HG02678 (cell line): Measurements from ENCODE around the gene SND1.

Experiments
- ATAC-seq: cut with Tn5 transposase; IDR thresholded peaks from one replicate; pipeline ENCODE4 v1.9.1; 2021; ENCODE audit warnings: mild to moderate bottlenecking, moderate library complexity; ENCODE audit not compliant: unreplicated experiment

The SND1 gene

DNA sequence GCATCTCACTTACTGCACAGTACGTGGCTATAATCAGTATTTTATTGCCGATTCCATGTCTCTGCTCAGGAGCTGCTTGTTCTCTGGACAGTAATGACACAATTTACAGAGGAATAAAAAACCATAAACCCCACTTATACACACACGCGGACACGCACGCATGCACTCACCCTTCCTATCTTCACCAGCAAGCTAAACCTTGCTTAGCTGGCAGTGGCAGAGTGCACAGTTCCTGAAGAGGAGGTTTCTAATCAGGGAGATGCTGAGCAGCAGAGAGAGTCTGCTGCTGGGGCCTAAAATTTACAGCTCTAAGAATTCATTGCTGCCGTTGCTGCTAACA, 66.3 kb downstream of the SND1 start:
- no peak for ATAC-seq

DNA sequence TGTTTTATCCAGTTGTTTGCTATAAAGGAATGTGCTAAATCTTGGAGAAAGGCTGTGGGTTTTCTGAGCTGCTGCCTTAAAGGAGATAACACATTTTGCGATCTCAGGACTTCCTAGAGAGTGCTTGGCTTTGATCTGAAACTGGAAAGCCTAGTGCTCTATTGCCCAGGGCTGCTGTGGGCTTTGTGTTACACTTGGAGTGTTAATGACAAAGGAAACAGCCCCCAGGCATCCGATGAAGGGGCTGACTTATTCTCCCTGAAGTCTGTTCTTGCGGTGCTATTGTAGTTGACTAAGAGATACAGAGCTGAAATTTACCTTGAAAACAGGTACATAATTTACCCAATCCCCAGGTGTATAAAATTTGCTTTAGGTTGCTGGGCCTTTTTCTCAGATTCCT, 74.5 kb downstream of the SND1 start:
- ATAC-seq: no peak

DNA sequence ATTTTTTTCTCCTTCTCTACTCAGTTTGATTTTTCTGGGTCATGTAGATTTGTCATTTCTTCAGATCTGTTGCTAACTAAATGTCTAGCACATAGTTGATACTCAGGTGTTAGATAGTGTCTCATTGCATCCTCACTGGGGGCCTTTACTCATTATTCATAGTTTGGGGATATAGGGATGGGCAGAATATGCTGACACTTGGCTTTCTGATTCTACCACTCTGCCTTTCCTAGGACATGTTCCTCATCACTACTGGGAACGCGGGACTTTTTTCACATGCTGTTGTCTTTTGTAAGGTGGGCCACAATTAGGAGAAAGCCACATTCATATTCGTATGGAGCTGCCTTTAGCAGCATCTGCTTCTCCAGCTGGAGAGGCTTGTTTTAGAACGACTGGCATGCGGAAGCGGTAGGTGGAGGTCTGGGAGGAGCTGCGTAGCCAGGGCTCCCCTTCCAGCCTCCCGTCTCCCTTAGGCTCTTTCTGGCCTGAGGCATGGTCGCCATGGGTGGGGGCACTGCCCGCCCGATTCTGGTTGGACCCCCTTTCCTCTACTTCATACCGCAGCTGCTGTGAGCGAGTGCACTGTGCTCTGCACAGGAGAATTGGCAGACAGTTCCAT, 78.8 kb downstream of the SND1 start:
- no peak for ATAC-seq

DNA sequence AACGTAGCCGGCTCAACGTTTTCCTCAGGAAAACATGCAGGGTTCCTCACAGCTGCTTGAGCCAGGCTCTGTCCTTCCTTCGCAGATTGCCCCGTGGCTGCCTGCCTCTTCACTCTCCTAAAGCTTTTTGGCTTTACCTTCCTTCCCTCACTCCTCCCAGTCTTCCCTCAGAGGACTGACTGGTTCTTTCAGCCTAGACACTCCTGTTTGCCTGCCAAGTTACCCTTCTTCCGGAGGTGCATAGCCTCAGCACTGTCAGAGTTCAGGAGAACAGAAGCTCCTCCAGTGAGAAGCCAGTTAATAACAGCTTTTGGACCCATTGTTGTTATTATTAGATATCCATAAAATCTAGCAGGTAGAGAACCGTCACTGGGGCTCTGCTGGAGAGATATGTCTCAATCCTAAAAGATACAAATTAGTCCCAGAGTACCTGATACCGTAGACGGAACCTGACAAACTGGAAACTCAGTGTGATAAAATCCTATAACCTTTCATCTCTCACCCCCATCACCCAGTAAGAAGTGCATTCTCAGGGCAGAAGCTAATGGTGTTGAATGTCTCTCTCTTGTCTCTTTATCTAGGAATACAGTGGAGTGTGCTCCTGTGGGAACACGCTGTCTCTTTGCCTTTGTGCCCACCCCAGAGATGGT, 79.6 kb downstream of the SND1 start:
- no peak for ATAC-seq

DNA sequence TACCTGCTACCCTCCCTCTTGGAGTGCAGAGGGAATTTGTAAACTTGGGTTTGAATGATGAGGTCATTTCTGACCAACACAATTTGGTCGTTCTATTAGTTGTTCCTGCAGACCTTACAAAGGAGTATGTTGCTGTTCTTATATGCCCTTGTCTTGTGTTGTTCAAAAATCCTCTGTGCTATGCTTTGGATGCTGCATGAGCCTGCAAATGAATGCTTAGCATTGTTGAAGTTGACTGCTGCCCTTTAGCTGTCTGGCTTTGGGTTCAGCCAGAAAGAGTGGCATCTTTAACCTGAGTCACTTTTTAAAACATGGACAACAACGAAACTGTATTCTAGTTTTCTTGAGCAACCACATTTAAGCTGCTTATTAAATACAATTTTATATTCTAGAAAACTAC, 80.3 kb downstream of the SND1 start:
- no peak for ATAC-seq

DNA sequence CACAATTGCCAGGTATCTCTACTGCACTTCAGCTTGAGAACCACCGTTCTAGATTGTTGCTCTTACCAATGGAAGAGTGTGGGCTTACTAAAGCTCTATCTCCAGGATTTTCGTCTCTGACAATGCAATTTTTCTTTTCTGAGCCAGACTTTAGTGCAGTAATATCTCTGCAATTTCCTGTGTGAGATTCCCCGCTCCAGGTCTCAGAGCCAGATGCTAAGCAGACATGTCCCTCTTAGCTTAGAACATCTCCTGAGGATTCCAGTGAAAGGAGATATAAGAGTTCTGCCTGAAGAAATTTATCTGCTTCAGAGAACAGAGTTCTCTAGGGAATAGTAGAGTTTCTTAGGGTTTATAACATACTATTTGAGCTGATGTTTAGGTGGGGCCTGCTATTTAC, 82.0 kb downstream of the SND1 start:
- ATAC-seq: no peak

DNA sequence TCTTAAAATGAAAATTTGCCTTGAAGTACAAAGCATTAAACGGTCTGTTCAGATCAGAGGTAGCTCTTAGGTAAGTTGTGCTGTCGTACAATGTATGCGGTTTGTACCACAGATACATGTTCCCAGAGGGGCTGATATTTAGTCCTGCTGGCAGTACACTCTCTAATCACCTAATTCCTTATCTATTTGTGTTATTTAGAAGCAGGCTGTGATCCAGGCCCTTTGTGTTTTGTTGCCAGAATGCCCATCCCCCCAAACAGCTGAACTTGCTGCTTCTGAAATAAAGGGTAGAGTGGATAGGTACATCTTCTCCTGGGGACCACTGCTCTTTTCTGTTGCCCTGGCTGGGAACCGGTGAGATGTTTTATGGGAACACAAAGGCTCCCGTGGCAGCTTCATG, 84.5 kb downstream of the SND1 start:
- ATAC-seq: no peak

DNA sequence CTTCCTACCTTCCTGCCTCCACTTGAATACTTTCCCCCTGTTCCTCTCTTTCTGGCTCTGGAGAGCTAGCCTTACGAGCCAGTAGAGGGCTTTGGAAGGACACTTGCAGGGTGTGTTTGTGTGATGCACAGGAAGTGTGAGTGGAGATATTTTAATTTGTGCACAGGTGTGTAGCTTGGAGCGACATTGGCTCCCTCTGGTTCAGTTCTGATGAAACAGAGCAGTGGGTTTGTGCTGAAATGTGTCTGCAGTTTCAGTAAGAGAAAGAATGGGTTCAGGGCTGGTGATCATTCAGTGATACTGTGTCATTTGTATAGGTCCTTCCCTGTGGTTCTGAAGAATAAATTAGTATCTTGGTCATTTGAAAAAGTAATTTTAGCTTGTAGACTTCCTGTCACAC, 86.9 kb downstream of the SND1 start:
- ATAC-seq: no peak

DNA sequence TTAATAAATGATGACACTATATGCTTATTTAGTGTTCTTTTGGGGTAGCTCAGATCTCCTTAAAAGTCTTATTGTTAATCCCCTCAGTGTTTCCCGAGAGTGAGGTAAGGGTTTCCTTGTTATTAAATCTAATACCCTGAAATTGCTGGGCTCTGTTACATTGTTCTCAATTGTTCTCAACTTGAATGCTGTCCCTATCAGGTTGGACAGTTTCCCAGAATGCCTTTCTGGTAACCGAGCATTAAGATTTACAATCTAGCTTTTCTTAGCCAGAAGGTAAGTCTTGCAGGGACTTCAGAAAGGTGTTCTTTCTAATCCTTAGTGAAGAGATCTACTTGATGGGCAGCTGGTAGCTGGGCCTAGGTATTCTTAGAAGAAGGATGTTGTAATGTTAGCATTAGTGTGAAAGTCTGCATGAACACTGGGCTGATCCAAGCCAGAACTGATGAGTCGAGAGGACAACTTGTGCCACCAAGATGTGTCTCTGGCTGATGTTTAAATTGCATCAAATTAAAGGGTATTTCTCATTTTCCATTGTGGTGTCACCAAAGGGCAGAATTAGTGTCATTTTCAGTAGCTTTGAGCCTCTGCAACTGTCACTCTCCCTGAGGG, 89.9 kb downstream of the SND1 start:
- no peak for ATAC-seq

DNA sequence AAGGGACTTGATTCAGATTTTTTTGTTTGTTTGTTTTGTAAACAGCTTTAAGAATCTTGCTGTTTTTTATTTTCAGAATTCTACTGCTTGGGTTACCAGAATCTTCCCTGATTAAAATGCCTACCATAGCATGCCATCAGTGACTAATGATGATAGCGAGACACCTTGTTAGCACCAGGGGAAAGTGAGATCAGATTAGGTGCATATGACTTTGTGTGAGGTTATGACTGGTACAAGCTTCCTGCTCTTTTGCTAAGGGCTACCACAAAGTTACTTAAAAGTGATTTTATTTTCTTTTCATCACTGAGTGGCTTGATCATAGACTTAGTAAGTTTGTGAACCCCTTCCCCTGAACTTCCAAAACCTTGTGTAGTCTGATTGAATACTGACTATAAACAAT, 93.5 kb downstream of the SND1 start:
- no peak for ATAC-seq

DNA sequence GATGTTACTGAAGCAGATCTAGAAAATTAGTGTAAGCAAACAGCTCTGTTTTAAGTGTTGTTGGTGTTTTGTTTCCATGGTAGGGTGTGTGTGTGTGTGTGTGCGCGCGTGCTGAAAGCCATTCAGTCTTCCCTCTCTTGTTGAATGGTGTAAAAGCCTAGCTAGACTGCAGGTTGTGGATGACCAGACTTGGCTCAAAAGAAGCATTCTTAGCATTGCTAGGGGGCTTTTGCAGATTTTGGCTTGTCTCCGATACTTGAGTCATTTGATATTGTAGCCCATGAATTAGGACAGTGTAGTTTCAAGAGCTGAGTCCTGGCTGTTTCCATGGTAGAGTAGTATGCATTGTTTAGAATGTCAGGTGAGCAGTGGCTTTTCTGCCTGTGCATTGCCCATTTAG, 99.1 kb downstream of the SND1 start:
- ATAC-seq: no peak

DNA sequence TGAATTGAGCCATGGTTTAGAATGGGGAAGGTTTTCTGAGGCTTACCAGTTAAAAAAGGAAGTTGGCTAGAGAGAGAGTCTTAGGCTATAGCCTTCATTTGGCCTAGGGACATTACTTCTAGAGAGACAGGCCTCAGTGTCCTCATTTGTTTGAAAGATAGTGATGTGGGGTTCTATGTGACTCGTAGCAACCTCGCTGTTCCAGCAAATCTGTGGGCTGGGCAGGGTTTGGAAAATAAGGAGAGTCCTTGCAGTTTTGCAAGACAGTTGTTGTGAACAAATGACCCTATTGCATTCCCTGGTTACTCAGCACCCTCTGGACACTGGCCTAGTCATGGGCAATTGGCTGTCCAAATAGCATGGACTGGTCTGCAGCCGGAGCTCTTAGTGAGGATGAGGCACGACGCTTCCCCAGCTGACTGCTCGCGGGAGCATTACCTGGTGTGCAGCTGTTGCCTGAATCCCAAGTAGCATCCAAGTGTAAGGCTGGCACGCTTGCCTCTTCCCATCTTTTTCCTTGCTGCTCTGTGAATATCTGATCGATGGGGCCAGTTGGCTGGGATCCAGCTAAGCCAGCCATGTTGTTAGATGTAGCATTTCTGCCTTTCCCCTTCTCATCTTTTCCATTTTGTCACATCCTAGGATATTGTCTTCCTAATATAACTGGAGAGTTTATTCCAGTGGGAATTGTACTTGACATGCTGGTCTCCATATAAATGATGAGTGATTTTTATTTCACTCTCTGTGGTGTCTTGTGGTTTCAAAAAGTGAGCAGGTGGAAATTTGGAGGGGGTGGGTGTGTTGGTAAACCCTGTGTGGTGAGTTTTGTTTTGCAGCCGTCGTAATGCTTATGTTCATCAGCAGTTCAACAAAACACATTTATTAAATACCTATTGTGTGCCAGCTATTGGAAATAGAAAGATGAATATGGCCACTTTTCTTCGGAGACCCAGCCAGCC, 99.8 kb downstream of the SND1 start:
- no peak for ATAC-seq

DNA sequence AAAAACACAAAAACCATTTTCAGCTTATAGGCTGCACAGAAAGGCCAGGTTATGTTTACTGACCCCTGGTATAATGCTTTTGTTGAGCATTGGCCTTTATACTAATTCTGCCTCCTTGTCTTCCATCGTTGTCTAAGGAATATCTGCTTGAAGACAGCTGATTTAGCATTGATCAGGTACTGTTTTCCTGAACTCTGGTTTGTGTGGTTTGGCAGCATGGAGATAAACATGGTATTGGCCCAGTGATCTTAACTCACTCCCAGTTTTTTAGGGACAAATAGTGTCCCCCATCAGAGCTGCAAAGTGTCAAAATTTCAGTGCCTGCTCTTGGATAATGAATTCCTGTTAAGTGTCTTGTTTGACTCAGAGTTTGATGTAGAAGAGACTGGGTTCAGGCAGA, 100.8 kb downstream of the SND1 start:
- no peak for ATAC-seq

DNA sequence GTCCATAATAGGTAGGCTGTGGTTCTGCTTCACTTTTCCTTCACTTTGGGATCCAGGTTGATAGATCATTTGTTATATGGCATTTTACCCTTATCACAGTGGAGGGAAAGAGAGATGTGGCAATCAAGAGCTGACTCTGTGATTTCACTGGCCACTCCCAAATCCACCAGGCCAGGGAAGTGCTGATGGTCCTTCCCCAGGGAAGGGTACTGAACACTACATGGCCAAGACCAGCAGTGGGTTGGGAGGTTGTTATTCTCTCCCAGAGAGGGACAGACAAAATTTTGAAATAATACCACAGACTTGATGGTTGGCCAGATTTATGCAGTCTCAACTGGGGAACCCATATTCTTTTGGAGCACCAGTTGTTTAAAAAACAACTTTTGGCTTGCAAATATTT, 102.5 kb downstream of the SND1 start:
- no peak for ATAC-seq

DNA sequence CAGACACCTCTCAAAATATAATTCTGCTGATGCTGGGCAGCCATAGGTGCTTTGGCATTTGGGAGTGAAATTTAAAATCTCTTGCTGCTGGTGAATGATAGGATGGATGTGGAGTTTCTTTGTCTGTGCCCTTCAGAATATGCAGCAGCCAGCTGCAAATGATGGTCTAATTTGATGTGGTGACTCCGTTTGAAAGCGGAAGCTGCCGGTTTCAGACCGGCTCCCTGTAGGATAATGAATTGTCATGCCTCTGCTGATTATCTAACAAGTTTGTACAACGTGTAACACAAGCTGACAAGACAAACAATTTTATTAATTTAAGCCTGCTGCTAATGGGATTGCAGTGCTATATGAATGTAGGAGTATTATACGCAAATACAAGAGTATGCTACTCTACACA, 103.5 kb downstream of the SND1 start:
- no peak for ATAC-seq

DNA sequence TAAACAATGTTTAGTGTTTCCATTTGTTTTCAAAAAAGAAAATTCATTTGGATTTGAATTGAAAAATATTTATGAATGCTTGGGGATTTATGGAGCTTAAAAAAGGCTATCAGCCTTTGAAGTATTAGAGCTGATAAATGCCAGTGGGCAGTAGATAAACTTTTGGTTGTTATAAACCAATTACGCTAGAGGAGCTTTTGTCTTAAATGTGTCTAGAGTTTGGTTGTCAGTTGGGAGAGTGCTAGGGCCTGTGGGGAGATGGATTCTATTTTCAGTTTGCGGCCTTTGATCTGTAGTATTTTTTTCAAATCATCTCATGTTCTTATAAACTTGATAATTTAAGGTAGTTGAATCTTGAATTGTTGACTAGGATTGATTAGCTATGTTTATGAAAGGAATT, 104.0 kb downstream of the SND1 start:
- ATAC-seq: no peak

DNA sequence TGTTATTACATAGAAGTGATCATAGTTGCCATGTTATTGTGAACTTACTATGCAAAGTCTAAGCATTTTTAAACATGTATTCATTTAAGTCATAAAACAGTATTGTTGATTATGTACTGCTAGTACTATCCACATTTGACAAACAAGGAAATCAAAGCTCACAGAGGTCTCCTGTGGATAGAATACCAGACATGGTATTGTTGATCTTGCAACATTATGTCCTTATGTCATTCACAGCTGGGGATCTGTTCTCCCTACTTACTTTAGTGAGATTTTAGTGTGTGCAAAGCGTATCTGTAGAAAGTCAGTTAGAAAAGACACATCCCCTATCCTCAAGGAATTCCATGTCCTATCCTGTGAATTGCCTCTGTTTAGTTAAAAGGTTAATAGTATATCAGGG, 106.1 kb downstream of the SND1 start:
- no peak for ATAC-seq

DNA sequence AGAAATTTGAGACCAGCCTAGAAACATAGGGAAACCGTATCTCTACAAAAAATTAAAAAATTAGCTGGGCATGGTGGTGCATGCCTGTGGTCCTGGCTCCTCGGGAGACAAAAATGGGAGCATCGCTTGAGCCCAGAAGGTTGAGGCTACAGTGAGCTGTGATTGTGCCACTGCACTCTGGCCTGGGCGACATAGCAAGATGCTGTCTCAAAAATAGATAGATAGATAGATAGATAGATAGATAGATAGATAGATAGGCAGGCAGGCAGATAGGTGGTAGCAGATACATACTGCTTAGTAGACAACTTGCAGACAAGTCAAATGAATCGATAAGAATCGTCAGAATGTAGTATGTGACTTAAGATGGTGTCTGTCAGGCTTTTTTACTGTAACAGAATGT, 106.9 kb downstream of the SND1 start:
- no peak for ATAC-seq

DNA sequence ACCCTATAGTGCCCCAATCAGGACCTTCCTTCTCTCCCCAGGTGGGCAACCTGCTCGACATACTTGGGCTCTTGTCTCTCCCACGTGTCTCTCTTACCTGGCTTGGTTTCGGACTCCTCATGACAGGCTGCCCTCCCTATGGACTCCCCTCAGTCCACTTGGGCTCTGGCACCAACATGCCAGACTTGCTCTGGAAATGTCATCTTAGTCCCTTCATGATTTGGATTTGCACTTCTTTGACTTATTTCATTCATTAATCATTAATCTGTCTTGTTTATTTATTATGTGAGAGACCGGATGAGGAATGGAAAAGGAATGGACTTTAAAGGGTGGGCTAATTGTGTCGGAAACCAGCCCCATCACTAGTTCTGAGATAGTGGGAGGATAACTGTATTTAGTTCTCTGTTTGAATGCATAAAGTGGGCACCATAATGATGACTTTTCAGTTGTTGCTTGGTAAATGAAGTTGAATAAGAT, 108.0 kb downstream of the SND1 start:
- no peak for ATAC-seq

DNA sequence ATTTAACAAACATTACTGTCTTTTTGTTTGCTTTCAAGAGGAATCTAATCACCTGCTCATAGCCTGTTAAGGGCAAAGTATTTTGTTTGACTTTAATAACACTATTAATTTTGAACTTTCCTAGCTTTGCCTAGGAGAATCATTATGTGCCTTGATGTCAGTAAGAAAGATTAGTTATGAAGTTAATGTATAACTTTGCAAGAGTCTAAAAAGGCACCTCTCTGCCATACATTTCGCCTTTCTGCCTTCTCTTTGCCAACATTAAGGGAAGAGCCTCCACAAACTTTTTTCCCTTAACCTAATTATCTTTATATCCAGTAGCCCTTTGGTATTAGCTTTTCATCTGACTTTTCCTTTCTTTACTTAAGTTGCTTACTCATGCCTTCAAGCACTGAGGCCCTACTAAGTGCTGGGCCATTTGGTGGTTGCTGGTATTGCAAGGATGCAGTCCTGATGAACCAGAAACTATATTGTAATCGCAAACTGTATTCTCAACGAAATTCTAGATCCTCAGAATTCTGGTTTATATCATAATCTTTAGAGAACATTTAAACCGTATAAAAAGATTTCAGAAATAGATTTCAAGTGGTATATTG, 108.5 kb downstream of the SND1 start:
- ATAC-seq: no peak

DNA sequence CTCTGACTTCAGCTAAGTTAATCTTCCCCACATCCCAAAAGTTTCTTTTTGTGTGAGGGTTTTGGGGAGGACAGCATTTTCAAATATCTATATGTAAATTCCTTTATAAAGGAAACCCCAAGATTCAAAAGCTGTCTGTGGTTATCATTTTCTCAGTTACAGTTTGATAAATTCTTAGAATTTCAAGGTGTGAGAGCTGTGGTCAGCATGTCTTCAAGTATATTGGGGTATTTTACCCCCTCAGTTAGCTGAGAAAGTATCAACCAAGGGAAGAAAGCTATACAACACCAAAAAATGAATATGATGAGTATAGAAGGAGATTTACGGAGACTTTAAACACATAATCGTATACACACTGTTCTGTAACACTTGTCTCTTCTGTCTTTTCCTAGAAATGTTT, 109.2 kb downstream of the SND1 start:
- no peak for ATAC-seq
